ENCODE measurements around the gene BDH1. TPM values are rescaled to one million over a fixed set of nuclear protein-coding genes. Genes with fewer than 3 reads are reported as not detected.

The BDH1 gene
- total and polyA plus RNA-seq, 2 of the 13 experiments (the other 11 are each of a cell fraction or from before 2014, with no cell fraction given) = 21.2 to 71.9 TPM

GRCh38 chr3:197524128-197524527, 31.6 kb downstream of the BDH1 start:
- Histone ChIP-seq H3K4me2 (ENCODE audit: low read depth, low read length) (no peak overlapping the region), H4K20me1 (ENCODE audit: insufficient read depth, low read length) (no peaks in the 10 kb centered on the region), H3K79me2 (ENCODE audit: insufficient read depth, low read length) (no peaks in the 10 kb centered on the region), H3K27me3 (ENCODE audit: control insufficient read depth in 1 of 2, insufficient read depth in 2 of 2, low read length in 2 of 2) (no peaks in the 10 kb centered on the region), H3K27ac (ENCODE audit: extremely low read length, insufficient read depth, low read length) (no peak overlapping the region), H3K4me1 (ENCODE audit: insufficient read depth, low read length) (peaks cover 61% of the 10 kb centered on the region), H2AFZ (ENCODE audit: low read length) (no peak overlapping the region), H3K4me3 (replicated peaks in 1 of 3; ENCODE audit: insufficient read depth in 1 of 3, low read depth in 2 of 3, low read length in 3 of 3) (no peak overlapping the region), H3K9me3 (ENCODE audit: low read length) (no peaks in the 10 kb centered on the region), H3K9ac (ENCODE audit: insufficient read depth, low read depth, low read length) (no peak overlapping the region), H3K36me3 (replicated peaks in 1 of 2; ENCODE audit: control insufficient read depth in 1 of 2, insufficient read depth in 2 of 2, low read length in 2 of 2) (peaks cover 0 to 4% of the 10 kb centered on the region in 2 experiments; a peak in 2 of 5 replicates)
- in situ Hi-C loops (cut with HindIII; ENCODE audit: extremely low pct_ligation_motif_present, low pct_unique_long_range_greater_than_20kb) = loop anchor here (25.0 kb wide), 1 partner anchor 537 kb away; no protein-coding TSS in a partner anchor
- DNase-seq (ENCODE audit: low spot score) (no peak), FAIRE-seq (no peak), ATAC-seq (no peak)
- ChIA-PET CTCF (ENCODE audit: low intra/inter-chr PET ratio, low total read pairs) (no interaction called here), POLR2A (no interaction called here)
- intact Hi-C loops (cut with micrococcal nuclease; ENCODE audit: unreplicated experiment) = no loop called here
- no TSS peak for BruUV-seq (replicated peaks)
- 94% methylated on average over 8 of the region's 8 CpGs for WGBS (ENCODE audit: low lambda C conversion rate)
- TF ChIP-seq HHEX (CRISPR knock-in tag; IDR thresholded peaks at IDR 0.05) = no peak
- TF ChIP-seq ZNF788 (CRISPR knock-in tag; IDR thresholded peaks at IDR 0.05; ENCODE audit: borderline replicate concordance) = no peak
- TF ChIP-seq AKAP8 (CRISPR knock-in tag; IDR thresholded peaks at IDR 0.05) = no peak
- TF ChIP-seq, protein P1, sequence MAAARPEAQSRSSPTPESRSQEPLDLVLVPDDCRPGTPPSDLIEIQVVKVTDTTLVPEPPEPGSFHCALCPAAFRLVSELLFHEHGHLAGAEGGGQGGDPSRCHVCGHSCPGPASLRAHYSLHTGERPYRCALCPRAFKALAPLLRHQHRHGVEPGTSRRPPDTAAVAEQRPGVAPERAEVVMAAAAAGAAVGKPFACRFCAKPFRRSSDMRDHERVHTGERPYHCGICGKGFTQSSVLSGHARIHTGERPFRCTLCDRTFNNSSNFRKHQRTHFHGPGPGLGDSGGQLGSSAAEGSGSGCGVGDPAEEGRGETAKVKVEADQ (CRISPR knock-in tag; IDR thresholded peaks at IDR 0.05; ENCODE audit: borderline replicate concordance) = no peak
- TF ChIP-seq ZNF766 (CRISPR knock-in tag; IDR thresholded peaks at IDR 0.05; ENCODE audit: borderline replicate concordance) = no peak
- no peak for TF ChIP-seq SP140L (CRISPR knock-in tag; IDR thresholded peaks at IDR 0.05; ENCODE audit: borderline replicate concordance)
- TF ChIP-seq ZNF546 (CRISPR knock-in tag; conservative IDR thresholded peaks at IDR 0.05) = no peak
- TF ChIP-seq ZC3H13 (CRISPR knock-in tag; IDR thresholded peaks at IDR 0.05) = no peak
- no peak for TF ChIP-seq RFX5 (IDR thresholded peaks at IDR 0.05; ENCODE audit: low read depth, low read length)
- TF ChIP-seq ZNF367 (CRISPR knock-in tag; IDR thresholded peaks at IDR 0.05; ENCODE audit: borderline replicate concordance) = no peak
- no peak for TF ChIP-seq ZNF446 (CRISPR knock-in tag; IDR thresholded peaks at IDR 0.05)
- TF ChIP-seq KLF13 (CRISPR knock-in tag; IDR thresholded peaks at IDR 0.05) = no peak
- no peak for TF ChIP-seq ZNF556 (CRISPR knock-in tag; IDR thresholded peaks at IDR 0.05; ENCODE audit: borderline replicate concordance)
- no peak for TF ChIP-seq CENPX (CRISPR knock-in tag; IDR thresholded peaks at IDR 0.05)
- TF ChIP-seq TBL1XR1 (IDR thresholded peaks at IDR 0.05; ENCODE audit: borderline replicate concordance, low read length, partially characterized antibody) = no peak
- TF ChIP-seq, protein P2, sequence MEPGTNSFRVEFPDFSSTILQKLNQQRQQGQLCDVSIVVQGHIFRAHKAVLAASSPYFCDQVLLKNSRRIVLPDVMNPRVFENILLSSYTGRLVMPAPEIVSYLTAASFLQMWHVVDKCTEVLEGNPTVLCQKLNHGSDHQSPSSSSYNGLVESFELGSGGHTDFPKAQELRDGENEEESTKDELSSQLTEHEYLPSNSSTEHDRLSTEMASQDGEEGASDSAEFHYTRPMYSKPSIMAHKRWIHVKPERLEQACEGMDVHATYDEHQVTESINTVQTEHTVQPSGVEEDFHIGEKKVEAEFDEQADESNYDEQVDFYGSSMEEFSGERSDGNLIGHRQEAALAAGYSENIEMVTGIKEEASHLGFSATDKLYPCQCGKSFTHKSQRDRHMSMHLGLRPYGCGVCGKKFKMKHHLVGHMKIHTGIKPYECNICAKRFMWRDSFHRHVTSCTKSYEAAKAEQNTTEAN (CRISPR knock-in tag; conservative IDR thresholded peaks at IDR 0.05) = no peak
- no peak for TF ChIP-seq DBP (CRISPR knock-in tag; IDR thresholded peaks at IDR 0.05; ENCODE audit: not compliant biosample characterization)
- TF ChIP-seq ESRRA (CRISPR knock-in tag; IDR thresholded peaks at IDR 0.05; ENCODE audit: low read depth) = no peak
- TF ChIP-seq IRF2 (CRISPR knock-in tag; IDR thresholded peaks at IDR 0.05) = no peak
